ENCODE data around the gene RPS6KL1.

DNA sequence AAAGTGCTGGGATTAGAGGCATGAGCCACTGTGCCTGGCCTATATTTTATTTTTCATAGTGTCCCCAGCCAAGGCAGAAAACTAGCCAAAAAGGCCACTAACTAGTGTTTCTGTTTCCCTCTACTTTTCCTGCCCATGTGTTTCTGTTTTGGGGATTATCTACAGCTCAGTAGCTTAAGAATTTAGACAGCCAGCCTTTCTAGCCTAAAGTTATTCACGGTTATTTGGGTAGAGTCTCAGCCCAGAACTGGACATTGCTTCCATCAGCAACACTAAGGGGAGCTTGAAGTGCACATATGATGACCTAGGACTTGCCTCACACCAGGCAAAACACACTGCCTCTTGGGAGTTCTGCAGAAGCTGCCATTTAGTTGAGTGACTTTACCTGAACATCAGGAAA lies 65.0 kb downstream of the RPS6KL1 start:
- no peak for TF ChIP-seq CTCF (conservative IDR thresholded peaks at IDR 0.05; ENCODE audit: low read depth, low read length)
- TF ChIP-seq EZH2 (IDR thresholded peaks at IDR 0.05; ENCODE audit: low read length, unreplicated experiment), result no peak
